ENCODE data around the gene GRIN1. TPM values are rescaled to one million over a fixed set of nuclear protein-coding genes. Genes with fewer than 3 reads are reported as not detected.

The GRIN1 gene
- total RNA-seq, 1 experiment from 2014 or later, result not detected

GRCh38 chr9:137148242-137148641, 9.3 kb downstream of the GRIN1 start:
- DNase-seq (ENCODE audit: low spot score), result no peak

GRCh38 chr9:137148661-137149060, 9.7 kb downstream of the GRIN1 start:
- no peak for DNase-seq (ENCODE audit: low spot score)

DNA sequence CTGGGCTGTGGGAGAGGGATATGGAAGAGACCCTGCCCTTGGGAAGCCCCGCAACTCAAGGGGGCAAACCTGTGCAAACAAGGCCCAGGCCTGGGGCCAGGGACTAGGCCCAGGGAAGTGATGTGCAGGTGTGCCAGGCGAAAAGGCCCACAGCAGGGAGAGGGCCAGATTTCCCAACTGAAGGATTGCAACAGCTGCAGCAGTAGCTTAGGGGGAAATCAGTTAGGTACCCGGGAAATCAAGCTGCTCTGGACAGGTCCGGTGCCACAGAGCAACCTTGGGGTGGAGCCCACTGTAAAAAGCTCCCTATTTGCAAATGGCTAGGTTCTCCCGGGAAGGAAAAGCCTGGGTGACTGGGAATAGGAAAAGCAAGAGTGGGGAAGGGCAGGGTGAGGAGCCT, 10.4 kb downstream of the GRIN1 start:
- no peak for DNase-seq (ENCODE audit: low spot score)

- DNase-seq (ENCODE audit: low spot score), result no peak
Observed at GRCh38 chr9:137149942-137150616, 11.1 kb downstream of the GRIN1 start.

DNA sequence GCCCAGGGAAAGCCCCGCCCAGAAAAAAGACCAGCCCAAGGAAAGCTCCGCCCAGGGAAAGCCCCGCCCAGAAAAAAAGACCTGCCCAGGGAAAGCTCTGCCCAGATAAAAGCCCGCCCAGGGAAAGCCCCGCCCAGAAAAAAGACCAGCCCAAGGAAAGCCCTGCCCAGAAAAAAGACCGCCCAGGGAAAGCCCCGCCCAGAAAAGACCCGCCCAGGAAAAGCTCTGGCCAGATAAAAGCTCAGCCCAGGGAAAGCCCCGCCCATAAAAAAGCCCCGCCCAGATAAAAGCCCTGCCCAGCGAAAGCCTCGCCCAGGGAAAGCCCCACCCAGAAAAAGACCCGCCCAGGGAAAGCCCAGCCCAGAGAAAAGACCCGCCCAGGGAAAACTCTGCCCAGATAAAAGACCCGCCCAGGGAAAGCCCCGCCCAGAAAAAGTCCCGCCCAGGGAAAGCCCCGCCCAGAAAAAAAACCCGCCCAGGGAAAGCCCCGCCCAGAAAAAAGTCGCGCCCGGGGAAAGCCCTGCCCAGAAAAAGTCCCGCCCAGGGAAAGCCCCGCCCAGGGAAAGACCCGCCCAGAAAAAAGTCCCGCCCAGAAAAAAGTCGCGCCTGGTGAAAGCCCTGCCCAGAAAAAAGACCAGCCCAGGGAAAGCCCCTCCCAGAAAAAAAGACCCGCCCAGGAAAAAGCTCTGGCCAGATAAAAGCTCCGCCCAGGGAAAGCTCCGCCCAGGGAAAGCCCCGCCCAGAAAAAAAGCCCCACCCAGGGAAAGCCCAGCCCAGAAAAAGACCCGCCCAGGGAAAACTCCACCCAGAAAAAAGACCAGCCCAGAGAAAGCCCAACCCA, 11.9 kb downstream of the GRIN1 start:
- DNase-seq (ENCODE audit: low spot score), result no peak

DNA sequence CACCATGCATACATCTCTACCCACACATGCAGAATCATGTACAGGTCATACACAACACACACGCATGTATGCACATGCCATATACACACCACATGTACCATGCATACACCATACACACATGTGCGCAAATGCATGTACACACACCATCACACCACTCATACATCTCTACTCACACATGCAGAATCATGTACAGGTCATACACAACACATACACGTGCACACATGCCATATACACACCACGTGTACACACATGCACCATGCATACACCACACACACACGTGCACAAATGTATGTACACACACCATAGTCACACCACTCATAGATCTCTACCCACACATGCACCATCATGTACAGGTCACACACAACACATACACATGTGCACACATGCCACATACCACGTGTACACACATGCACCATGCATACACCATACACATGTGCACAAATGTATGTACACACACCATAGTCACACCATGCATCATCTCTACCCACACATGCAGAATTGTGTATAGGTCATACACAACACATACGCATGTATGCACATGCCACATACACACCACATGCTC, 14.0 kb downstream of the GRIN1 start:
- no peak for DNase-seq (ENCODE audit: low spot score)

DNA sequence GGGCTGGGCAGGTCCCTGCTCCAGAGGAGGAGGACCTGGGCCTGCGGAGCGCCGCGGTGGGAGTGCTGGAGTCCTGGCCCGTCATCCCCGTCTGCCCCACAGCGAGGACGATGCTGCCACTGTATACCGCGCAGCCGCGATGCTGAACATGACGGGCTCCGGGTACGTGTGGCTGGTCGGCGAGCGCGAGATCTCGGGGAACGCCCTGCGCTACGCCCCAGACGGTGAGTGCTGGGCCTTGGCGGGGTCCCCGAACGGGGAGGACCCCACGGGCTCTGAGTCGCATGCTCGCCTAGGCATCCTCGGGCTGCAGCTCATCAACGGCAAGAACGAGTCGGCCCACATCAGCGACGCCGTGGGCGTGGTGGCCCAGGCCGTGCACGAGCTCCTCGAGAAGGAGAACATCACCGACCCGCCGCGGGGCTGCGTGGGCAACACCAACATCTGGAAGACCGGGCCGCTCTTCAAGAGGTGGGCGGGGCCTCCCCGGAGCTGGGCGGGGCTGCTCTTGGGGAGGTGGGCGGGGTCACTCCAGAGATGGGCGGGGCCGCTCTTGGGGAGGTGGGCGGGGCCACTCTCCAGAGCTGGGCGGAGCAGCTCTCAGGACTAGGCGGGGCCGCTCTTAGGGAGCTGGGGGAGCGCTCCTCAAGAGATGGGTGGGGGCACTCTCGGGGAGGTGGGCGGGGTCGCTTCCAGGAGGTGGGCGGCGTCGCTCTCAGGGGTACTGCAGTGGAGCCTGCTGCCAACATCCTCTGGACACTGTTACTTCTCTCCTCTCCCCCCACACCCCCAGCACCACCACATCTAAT, 17.8 kb downstream of the GRIN1 start:
- DNase-seq (ENCODE audit: low spot score), result no peak

GRCh38 chr9:137157618-137158415, 18.9 kb downstream of the GRIN1 start:
- DNase-seq (ENCODE audit: low spot score), result no peak

GRCh38 chr9:137158625-137159024, 19.7 kb downstream of the GRIN1 start:
- DNase-seq (ENCODE audit: low spot score), result no peak

- DNase-seq (ENCODE audit: low spot score), result no peak
Observed at GRCh38 chr9:137159105-137160053, 20.4 kb downstream of the GRIN1 start.

- no peak for DNase-seq (ENCODE audit: low spot score)
Observed at GRCh38 chr9:137160054-137160425, 21.1 kb downstream of the GRIN1 start.

DNA sequence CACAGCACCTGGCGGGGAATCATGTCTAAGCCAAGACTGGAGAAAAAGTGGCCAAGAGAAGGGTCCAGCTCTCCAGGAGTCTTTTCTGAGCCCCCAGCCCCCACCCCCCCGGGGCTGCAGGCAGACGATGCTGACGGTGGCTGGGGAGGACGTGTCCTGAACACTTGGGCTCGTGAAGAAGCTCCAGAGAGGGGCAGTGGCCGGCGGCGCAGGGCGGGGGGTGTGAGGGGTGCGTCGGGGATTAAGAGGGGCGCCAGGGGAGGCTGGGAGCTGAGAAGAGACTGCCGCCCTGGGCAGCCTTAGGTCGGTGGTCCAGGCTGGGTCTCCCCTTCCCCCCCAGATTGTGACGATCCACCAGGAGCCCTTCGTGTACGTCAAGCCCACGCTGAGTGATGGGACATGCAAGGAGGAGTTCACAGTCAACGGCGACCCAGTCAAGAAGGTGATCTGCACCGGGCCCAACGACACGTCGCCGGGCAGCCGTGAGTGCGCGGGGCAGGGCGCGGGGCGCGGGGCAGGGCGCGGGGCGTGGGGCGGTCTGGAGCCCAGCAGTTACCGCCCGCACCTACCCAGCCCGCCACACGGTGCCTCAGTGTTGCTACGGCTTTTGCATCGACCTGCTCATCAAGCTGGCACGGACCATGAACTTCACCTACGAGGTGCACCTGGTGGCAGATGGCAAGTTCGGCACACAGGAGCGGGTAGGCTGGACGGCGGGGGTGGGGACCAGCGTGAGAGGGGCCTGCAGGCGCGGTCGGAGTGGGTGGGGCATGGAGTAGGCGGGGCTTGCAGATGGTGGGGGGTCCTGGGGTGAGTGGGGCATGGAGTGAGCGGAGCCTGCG, 22.0 kb downstream of the GRIN1 start:
- no peak for DNase-seq (ENCODE audit: low spot score)

GRCh38 chr9:137161558-137162486, 22.9 kb downstream of the GRIN1 start:
- no peak for DNase-seq (ENCODE audit: low spot score)

- DNase-seq (ENCODE audit: low spot score), result no peak
Observed at GRCh38 chr9:137162505-137163364, 23.8 kb downstream of the GRIN1 start.

DNA sequence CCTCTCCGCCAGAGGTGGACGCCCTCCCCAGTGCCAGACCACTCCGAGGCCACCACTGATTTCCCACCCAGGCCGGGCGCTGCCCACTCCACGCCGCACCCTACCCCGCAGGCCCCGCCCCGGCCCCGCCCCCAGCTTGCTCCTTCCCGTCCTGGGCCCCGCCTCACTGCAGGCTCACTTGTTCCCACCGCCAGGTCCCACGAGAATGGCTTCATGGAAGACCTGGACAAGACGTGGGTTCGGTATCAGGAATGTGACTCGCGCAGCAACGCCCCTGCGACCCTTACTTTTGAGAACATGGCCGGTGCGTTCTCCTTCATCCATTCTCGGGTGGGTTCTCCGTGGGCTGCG, 24.4 kb downstream of the GRIN1 start:
- DNase-seq (ENCODE audit: low spot score), result no peak

- no peak for DNase-seq (ENCODE audit: low spot score)
Observed at GRCh38 chr9:137163805-137164204, 24.9 kb downstream of the GRIN1 start.
